AG04450 (cell line): ENCODE measurements around the gene AEBP1. TPM values are rescaled to one million over a fixed set of nuclear protein-coding genes. Genes with fewer than 3 reads are reported as not detected.

ENCODE experiments used
- CTCF ChIA-PET: fragments of 300-600, 350-600 bp; formaldehyde crosslinking; extraction: SDS; loops from one replicate; lab custom pipeline; 2022; ENCODE audit warnings: antibody characterized with exemption, inconsistent platforms; lab: Charles Lee
- POLR2A ChIA-PET: fragments of 350-600 bp; formaldehyde crosslinking; extraction: SDS; loops from one replicate; lab custom pipeline; 2021; ENCODE audit warnings: antibody characterized with exemption, inconsistent platforms; lab: Yijun Ruan, JAX
- DNase-seq: peaks from one replicate; pipeline ENCODE4 v3.0.0-alpha.2; 2011; ENCODE audit warnings: low read depth, low spot score
- H3K27ac ChIP-seq: one replicate; pipeline ENCODE4 v1.5.1; 2012; ENCODE audit warnings: low read depth, low read length, control low read depth
- H3K27me3 ChIP-seq: one replicate; pipeline ENCODE4 v1.6.0; 2012; ENCODE audit warnings: low read length; ENCODE audit not compliant: control insufficient read depth, insufficient read depth
- H3K4me3 ChIP-seq: 2 replicates; pipeline ENCODE4 v1.5.1; 2011; ENCODE audit warnings: mild to moderate bottlenecking, low read depth, low read length, control low read depth
- H3K9me3 ChIP-seq: 2 replicates; pipeline ENCODE4 v1.5.1; 2012; ENCODE audit warnings: low read length; ENCODE audit not compliant: control insufficient read depth, insufficient read depth
- CTCF ChIP-seq: IDR thresholded peaks from 2 replicates; pipeline ENCODE4 v1.5.1; 2011; ENCODE audit warnings: low read depth, low read length, control low read depth, inconsistent platforms
- polyA plus RNA-seq: library from polyadenylated mRNA; depleted of rRNA; stranded (reverse); fragments of >200 nt; gene quantifications from 2 replicates; pipeline ENCODE4 v1.2.3, GENCODE V29; 2011

Gene AEBP1
- polyA plus RNA-seq, 1 experiment, result 18.5 TPM

DNA sequence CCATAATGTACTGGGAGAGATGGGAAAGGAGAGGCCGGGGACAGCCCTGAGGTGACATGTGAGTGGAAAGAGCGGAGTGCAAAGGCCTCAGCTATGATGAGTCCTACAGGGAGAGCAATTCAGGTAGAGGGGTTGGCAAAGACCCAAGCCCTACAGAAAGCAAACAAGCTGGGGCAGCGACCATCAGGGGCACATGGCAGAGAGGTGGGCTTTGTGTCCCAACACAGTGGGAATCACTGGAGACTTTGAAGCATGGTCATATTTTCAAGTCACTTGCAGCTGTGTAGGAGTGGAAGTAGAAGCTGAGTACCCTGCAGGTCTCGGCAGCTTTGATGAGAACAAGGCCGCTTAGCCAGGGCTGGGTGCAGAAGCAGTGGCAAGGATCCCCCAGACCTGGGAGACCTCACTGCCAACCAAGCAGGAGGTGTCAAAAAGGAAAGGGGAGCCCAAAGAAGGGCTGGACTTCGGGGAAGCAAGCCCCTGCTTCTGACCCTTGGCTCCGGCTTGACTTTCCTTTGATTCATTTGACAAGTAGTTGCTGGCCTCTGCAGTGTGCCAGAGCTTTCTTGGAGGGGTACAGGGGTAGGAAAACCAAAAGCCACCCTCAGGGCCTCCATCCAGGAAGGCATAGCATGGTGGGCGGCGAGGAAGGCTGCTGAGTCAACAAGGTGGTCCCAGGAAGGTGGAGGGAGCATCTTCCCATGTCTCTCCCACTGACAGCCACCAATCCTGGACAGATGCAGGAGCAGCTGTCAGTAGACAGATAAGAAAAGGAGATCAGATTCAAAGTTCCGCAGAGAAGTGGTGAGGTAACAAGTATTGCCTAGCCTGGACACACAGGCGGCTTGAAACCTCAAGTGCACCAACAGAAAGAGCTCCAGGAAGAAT, 36.8 kb upstream of the AEBP1 start:
- DNase-seq, result no peak
- Histone ChIP-seq H3K9me3 (no peaks in the 10 kb centered on the region), H3K4me3 (no peak overlapping the region), H3K27me3 (peaks cover 8% of the 10 kb centered on the region), H3K27ac (no peak overlapping the region)
- CTCF ChIA-PET, result interaction anchor here (0.9 to 1.6 kb wide), 2 partner anchors 129 to 130 kb away, joined by 3 to 4 read pairs; no protein-coding TSS in a partner anchor
- POLR2A ChIA-PET, result interaction anchor here (0.8 to 1.4 kb wide), 5 partner anchors 23 to 133 kb away, joined by 3 to 4 read pairs (median 3); partner anchors contain the start of genes DBNL and YKT6
- TF ChIP-seq CTCF, result no peak

DNA sequence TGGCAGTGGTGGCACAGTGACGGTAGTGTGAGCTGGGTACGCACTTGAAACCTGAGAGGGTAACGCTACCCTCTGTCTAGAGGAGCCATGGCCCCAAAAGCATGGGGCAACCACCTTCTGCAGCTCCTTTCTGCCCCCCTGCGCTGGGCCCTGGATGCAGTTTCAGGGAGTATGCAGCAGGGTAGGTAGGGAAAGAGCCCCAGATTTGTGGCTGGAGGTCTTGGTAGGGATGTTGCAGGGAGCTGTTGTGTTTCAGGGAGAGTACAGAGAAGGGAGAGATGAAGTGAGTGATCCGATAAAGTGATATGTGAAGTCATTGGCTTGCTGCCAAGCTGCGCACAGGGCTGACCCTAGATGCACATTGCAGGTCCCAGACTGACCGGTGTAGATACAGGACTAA, 36.1 kb upstream of the AEBP1 start:
- Histone ChIP-seq H3K27ac (no peak overlapping the region), H3K9me3 (no peaks in the 10 kb centered on the region), H3K4me3 (no peak overlapping the region), H3K27me3 (peaks cover 8% of the 10 kb centered on the region)
- ChIA-PET POLR2A (interaction anchor here (0.7 to 1.2 kb wide), 3 partner anchors 55 to 130 kb away, joined by 3 read pairs; no protein-coding TSS in a partner anchor), CTCF (interaction anchor here (0.9 to 1.6 kb wide), 3 partner anchors 48 to 130 kb away, joined by 3 to 4 read pairs (median 4); no protein-coding TSS in a partner anchor)
- no peak for DNase-seq
- no peak for TF ChIP-seq CTCF

DNA sequence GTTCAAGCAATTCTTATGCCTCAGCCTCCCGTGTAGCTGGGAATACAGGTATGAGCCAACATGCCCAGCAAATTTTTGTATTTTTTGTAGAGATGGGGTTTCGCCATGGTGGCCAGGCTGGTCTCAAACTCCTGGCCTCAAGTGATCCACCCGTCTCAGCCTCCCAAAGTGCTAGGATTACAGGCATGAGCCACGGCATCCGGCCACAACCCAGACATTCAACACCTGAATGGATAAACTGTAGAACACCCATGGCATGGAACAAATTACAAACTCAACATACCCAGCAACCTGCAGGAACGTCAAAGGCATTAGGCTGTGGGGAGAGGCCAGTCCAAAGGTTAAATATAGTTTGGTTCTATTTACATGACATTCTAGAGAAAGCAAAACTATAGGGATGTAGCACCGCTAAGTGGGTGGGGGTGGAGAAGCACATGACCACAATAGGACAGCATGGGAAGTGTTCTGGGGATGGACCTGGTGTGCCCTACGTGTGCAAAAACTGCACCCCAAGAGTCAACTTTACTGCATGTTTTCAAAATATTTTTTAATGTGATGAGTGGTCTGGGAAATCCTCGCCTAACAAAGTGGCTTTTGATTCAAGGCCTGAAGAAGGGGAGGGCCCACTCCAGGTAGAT, 32.3 kb upstream of the AEBP1 start:
- Histone ChIP-seq H3K4me3 (no peak overlapping the region), H3K9me3 (no peaks in the 10 kb centered on the region), H3K27me3 (no peaks in the 10 kb centered on the region), H3K27ac (peak overlapping the region; percentile 31)
- ChIA-PET POLR2A (interaction anchor here (1.4 kb wide), 1 partner anchor 17 kb away, joined by 4 read pairs; no protein-coding TSS in a partner anchor), CTCF (interaction anchor here (0.7 to 3.8 kb wide), 6 partner anchors 50 to 143 kb away, joined by 3 to 39 read pairs (median 6); partner anchors contain the start of gene YKT6)
- no peak for DNase-seq
- no peak for TF ChIP-seq CTCF

- DNase-seq, result peak; percentile 61
- POLR2A ChIA-PET, result interaction anchor here (0.6 to 1.4 kb wide), 2 partner anchors 16 to 123 kb away, joined by 3 to 4 read pairs; no protein-coding TSS in a partner anchor
- H3K27ac ChIP-seq, result peak overlapping the region; percentile 31
- no peaks in the 10 kb centered on the region for H3K9me3 ChIP-seq
- CTCF ChIA-PET, result interaction anchor here (0.6 to 3.8 kb wide), 8 partner anchors 29 to 319 kb away, joined by 3 to 39 read pairs (median 6); partner anchors contain the start of gene YKT6
- peak; percentile 95 for TF ChIP-seq CTCF
- no peak overlapping the region for H3K4me3 ChIP-seq
- H3K27me3 ChIP-seq, result no peaks in the 10 kb centered on the region
These were observed 31.5 kb upstream of the AEBP1 start for GRCh38 chr7:44072364-44073231.
